NK-92 (cell line): Measurements from ENCODE around the gene VPS37C.
"Not testable (repeated sequence)": the region's sequence is repeated elsewhere in the genome, so short reads cannot be mapped to it uniquely, and the experiment has no call there.

Experiments used
- DNase-seq: peaks from one replicate; lab custom pipeline; 2025; ENCODE audit not compliant: unreplicated experiment; lab: John Stamatoyannopoulos, UW

The VPS37C gene

GRCh38 chr11:61161190-61162091 lies at the start of gene VPS37C:
VPS37C (minus strand) TSS chr11:61161426; CDS start chr11:61138829, 22,597 bp downstream.
- peak; percentile 40 for DNase-seq

- DNase-seq: not testable (repeated sequence)
Observed at GRCh38 chr11:61210629-61211028, 49.4 kb upstream of the VPS37C start.

- DNase-seq: not testable (repeated sequence)
Observed at GRCh38 chr11:61207636-61208310, 46.5 kb upstream of the VPS37C start.

GRCh38 chr11:61204502-61205059 lies 43.4 kb upstream of the VPS37C start:
- DNase-seq: not testable (repeated sequence)

GRCh38 chr11:61203873-61204272 lies 42.6 kb upstream of the VPS37C start:
- not testable (repeated sequence) for DNase-seq

GRCh38 chr11:61202950-61203746 lies 41.9 kb upstream of the VPS37C start, which contains the start of gene PGA3:
PGA3 (plus strand) TSS chr11:61203515; CDS start chr11:61203565, 50 bp downstream.
- not testable (repeated sequence) for DNase-seq

GRCh38 chr11:61201476-61201875 lies 40.2 kb upstream of the VPS37C start:
- DNase-seq: no peak

- no peak for DNase-seq
Observed at GRCh38 chr11:61198948-61199523, 37.8 kb upstream of the VPS37C start.

- no peak for DNase-seq
Observed at GRCh38 chr11:61198361-61198760, 37.1 kb upstream of the VPS37C start.

GRCh38 chr11:61195719-61196118 lies 34.5 kb upstream of the VPS37C start:
- DNase-seq: no peak

GRCh38 chr11:61194981-61195695 lies 33.9 kb upstream of the VPS37C start:
- DNase-seq: no peak

GRCh38 chr11:61194169-61194671 lies 33.0 kb upstream of the VPS37C start:
- no peak for DNase-seq

GRCh38 chr11:61193596-61193995 lies 32.4 kb upstream of the VPS37C start:
- DNase-seq: no peak

- DNase-seq: no peak
Observed at GRCh38 chr11:61189933-61190332, 28.7 kb upstream of the VPS37C start.

- DNase-seq: no peak
Observed at GRCh38 chr11:61187505-61188130, 26.4 kb upstream of the VPS37C start.

- DNase-seq: no peak
Observed at GRCh38 chr11:61186504-61186903, 25.3 kb upstream of the VPS37C start.

- DNase-seq: no peak
Observed at GRCh38 chr11:61183645-61184044, 22.4 kb upstream of the VPS37C start.

- no peak for DNase-seq
Observed at GRCh38 chr11:61181489-61181888, 20.3 kb upstream of the VPS37C start.

- DNase-seq: not testable (repeated sequence)
Observed at GRCh38 chr11:61180205-61180604, 19.0 kb upstream of the VPS37C start.
